Osteocyte (in vitro differentiated cells): ENCODE data around the gene DPP6. TPM values are rescaled to one million over a fixed set of nuclear protein-coding genes. Genes with fewer than 3 reads are reported as not detected.

Experiments
- DNase-seq: peaks from one replicate; pipeline ENCODE4 v3.0.0; 2021; ENCODE audit warnings: mixed read lengths; ENCODE audit not compliant: unreplicated experiment; ENCODE audit errors: extremely low spot score
- H3K27ac Mint-ChIP-seq: one replicate; pipeline ENCODE4 v1.8.0; 2021; ENCODE audit warnings: mild to moderate bottlenecking, mixed read lengths; ENCODE audit not compliant: unreplicated experiment
- H3K27me3 Mint-ChIP-seq: one replicate; pipeline ENCODE4 v1.8.0; 2021; ENCODE audit warnings: mixed read lengths; ENCODE audit not compliant: unreplicated experiment
- H3K36me3 Mint-ChIP-seq: one replicate; pipeline ENCODE4 v1.8.0; 2021; ENCODE audit warnings: mixed read lengths; ENCODE audit not compliant: unreplicated experiment
- H3K4me1 Mint-ChIP-seq: one replicate; pipeline ENCODE4 v1.8.0; 2021; ENCODE audit warnings: mixed read lengths; ENCODE audit not compliant: unreplicated experiment
- H3K4me3 Mint-ChIP-seq: one replicate; pipeline ENCODE4 v1.8.0; 2021; ENCODE audit warnings: mild to moderate bottlenecking, moderate library complexity, mixed read lengths; ENCODE audit not compliant: unreplicated experiment
- H3K9me3 Mint-ChIP-seq: one replicate; pipeline ENCODE4 v1.8.0; 2021; ENCODE audit warnings: mixed read lengths; ENCODE audit not compliant: unreplicated experiment
- total RNA-seq: library from RNA; stranded (reverse); gene quantifications from 2 replicates; pipeline ENCODE4 v1.2.1, GENCODE V29; 2021
- TF ChIP-seq, protein P1 (sequence below): fragments of 200-600 bp; sonication (generic); IDR thresholded peaks from 2 replicates; pipeline ENCODE4 v1.5.0; 2021; ENCODE audit warnings: antibody characterized with exemption, mild to moderate bottlenecking, moderate library complexity

DPP6 gene
- total RNA-seq, 1 donor from 2014 or later, result not detected

DNA sequence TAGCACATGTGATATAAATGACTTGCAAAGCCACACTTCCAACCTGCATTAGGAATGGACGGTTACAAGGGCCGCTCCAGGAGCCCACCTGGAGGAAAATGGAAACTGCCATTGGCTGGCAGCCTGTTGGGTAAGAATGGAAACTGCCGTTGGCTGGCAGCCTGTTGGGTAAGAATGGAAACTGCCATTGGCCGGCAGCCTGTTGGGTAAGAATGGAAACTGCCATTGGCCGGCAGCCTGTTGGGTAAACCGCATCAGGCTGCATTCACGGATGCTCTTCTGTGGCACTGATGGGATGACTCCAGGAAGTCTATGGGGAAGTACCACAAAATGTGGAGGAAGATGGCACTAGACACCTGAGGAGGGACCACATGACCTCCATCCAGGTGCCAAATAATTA is 143.1 kb downstream of the DPP6 start:
- Mint-ChIP-seq H3K9me3 (peaks cover 65% of the 10 kb centered on the region), H3K27me3 (no peaks in the 10 kb centered on the region), H3K4me3 (no peak overlapping the region), H3K27ac (no peak overlapping the region), H3K36me3 (no peaks in the 10 kb centered on the region), H3K4me1 (no peaks in the 10 kb centered on the region)
- TF ChIP-seq, protein P1, sequence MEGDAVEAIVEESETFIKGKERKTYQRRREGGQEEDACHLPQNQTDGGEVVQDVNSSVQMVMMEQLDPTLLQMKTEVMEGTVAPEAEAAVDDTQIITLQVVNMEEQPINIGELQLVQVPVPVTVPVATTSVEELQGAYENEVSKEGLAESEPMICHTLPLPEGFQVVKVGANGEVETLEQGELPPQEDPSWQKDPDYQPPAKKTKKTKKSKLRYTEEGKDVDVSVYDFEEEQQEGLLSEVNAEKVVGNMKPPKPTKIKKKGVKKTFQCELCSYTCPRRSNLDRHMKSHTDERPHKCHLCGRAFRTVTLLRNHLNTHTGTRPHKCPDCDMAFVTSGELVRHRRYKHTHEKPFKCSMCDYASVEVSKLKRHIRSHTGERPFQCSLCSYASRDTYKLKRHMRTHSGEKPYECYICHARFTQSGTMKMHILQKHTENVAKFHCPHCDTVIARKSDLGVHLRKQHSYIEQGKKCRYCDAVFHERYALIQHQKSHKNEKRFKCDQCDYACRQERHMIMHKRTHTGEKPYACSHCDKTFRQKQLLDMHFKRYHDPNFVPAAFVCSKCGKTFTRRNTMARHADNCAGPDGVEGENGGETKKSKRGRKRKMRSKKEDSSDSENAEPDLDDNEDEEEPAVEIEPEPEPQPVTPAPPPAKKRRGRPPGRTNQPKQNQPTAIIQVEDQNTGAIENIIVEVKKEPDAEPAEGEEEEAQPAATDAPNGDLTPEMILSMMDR, result no peak
- DNase-seq, result no peak

DNA sequence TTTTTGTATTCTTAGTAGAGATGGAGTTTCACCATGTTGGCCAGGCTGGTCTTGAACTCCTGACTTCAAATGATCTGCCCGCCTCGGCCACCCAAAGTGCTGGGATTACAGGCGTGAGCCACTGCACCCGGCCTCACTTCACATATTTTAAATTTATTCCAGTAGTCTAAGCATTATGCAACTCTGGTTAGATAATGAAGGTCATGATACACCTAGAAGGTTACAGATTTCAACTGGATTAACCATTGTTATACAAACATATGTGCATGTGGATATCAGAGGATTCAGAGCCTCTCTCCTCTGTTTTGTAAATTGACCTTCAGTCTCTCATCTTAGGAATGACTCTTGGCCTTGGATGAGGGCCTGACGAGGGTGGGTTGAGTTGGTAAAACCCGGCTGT is 146.3 kb downstream of the DPP6 start:
- no peaks in the 10 kb centered on the region for H3K4me1 Mint-ChIP-seq

DNA sequence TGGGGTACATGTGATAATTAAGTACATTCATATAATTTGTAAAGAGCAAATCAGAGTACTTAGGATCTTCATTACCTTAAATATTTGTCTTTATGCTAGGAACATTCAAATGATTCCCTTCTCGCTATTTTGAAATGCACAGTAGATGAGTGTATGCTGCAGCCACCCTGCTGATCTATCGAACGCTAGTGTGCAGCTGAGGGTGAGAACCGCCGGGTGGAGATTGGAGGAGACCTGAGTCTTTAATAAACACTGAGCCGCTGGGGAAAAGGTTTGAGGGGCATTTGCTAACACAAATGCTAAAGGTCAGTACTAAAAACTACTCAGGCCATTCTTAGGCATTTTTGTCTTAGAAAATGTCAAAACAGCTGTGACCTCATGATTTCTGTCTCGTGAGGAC is 148.0 kb downstream of the DPP6 start:
- Mint-ChIP-seq H3K27me3 (no peaks in the 10 kb centered on the region), H3K4me1 (no peaks in the 10 kb centered on the region), H3K36me3 (no peaks in the 10 kb centered on the region), H3K4me3 (no peak overlapping the region), H3K27ac (no peak overlapping the region), H3K9me3 (peaks cover 40% of the 10 kb centered on the region)
- no peak for DNase-seq
- TF ChIP-seq, protein P1, result no peak

More for the DNA sequence above, 146.3 kb downstream of the DPP6 start:
- Mint-ChIP-seq H3K4me3 (no peak overlapping the region), H3K36me3 (no peaks in the 10 kb centered on the region), H3K27me3 (no peaks in the 10 kb centered on the region), H3K27ac (no peak overlapping the region), H3K9me3 (peaks cover 50% of the 10 kb centered on the region)
- TF ChIP-seq, protein P1, result no peak
- DNase-seq, result no peak

DNA sequence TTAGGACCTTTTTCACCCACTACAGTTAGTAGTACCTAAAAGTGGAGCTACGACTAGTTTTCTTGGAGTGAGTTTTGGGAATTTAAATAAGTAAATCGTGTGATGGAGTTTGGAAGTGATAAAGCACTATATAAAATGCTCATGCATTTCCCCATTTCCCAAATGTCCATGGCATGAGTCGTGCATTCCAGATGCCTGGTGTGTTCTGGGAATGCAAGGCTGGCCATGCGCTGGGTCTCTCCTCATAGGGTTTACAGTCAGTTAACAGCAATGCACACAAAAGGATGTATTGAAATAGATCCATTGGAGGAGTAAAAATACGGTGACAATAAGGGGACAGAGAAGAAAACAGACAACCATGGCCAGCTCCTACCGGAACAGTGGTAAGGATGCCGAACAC is 149.8 kb downstream of the DPP6 start:
- Mint-ChIP-seq H3K36me3 (no peaks in the 10 kb centered on the region), H3K27ac (no peak overlapping the region), H3K4me1 (no peaks in the 10 kb centered on the region), H3K9me3 (peaks cover 42% of the 10 kb centered on the region), H3K4me3 (no peak overlapping the region), H3K27me3 (no peaks in the 10 kb centered on the region)
- no peak for DNase-seq
- TF ChIP-seq, protein P1, result no peak

DNA sequence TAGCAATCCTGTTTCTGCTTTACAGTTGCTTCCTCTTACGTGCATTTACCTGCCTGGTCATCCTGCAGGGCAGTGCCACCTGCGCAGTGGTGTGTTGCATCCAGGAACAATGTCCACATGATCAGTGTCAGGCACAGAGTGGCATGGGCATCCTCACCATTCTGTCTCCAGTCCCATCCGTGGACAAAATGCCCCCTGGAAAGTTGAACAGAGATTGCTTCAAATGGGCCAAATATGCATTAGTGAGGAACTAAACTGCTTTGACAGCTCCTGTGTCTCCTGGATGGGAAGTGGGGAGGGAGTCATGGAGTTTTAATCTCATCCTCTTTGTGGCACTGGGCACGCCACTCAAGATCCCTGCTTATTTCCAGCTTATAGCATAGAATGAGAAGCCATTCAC is 151.8 kb downstream of the DPP6 start:
- Mint-ChIP-seq H3K9me3 (peaks cover 48% of the 10 kb centered on the region), H3K4me1 (no peaks in the 10 kb centered on the region), H3K4me3 (no peak overlapping the region), H3K36me3 (no peaks in the 10 kb centered on the region), H3K27ac (no peak overlapping the region), H3K27me3 (no peaks in the 10 kb centered on the region)
- TF ChIP-seq, protein P1, result no peak
- DNase-seq, result no peak
